PC-3 (cell line): ENCODE data around the gene CLPTM1L.
"Not testable (repeated sequence)": the region's sequence is repeated elsewhere in the genome, so short reads cannot be mapped to it uniquely, and the experiment has no call there.

Source experiments
- EZH2 ChIP-seq: fragments of 300-600 bp; sonication (generic); IDR thresholded peaks from one replicate; pipeline ENCODE4 v1.6.1; 2017; ENCODE audit warnings: antibody characterized with exemption, mild to moderate bottlenecking, low read length; ENCODE audit not compliant: unreplicated experiment
- TF ChIP-seq, protein P1 (sequence below): fragments of 300-600 bp; sonication (generic); conservative IDR thresholded peaks from 2 replicates; pipeline ENCODE4 v1.5.1; 2017; ENCODE audit warnings: antibody characterized with exemption, low read depth, mild to moderate bottlenecking, low read length

DNA sequence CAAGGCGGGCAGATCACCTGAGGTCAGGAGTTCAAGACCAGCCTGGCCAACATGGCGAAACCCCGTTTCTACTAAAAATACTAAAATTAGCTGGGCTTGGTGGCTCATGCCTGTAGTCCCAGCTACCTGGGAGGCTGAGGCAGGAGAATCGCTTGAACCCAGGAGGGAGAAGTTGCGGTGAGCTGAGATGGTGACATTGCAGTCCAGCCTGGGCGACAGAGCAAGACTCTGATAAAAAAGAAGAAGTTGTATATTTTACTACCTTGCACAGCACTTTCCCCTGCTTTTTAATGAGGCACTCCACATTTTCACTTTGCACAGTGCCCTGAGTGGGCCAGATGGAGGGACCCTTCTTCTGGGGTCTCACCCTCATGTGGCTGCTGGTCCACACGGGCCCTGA is 15.5 kb upstream of the CLPTM1L start:
- TF ChIP-seq EZH2 = not testable (repeated sequence)
- TF ChIP-seq, protein P1, sequence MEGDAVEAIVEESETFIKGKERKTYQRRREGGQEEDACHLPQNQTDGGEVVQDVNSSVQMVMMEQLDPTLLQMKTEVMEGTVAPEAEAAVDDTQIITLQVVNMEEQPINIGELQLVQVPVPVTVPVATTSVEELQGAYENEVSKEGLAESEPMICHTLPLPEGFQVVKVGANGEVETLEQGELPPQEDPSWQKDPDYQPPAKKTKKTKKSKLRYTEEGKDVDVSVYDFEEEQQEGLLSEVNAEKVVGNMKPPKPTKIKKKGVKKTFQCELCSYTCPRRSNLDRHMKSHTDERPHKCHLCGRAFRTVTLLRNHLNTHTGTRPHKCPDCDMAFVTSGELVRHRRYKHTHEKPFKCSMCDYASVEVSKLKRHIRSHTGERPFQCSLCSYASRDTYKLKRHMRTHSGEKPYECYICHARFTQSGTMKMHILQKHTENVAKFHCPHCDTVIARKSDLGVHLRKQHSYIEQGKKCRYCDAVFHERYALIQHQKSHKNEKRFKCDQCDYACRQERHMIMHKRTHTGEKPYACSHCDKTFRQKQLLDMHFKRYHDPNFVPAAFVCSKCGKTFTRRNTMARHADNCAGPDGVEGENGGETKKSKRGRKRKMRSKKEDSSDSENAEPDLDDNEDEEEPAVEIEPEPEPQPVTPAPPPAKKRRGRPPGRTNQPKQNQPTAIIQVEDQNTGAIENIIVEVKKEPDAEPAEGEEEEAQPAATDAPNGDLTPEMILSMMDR = not testable (repeated sequence)
